ENCODE measurements around the gene ME3.

- TF ChIP-seq CTCF (IDR thresholded peaks at IDR 0.05) (no peak), POLR2A (IDR thresholded peaks at IDR 0.05) (no peak)
These were observed 19.9 kb upstream of the ME3 start for GRCh38 chr11:86692317-86692716.

Data from gastroesophageal sphincter (tissue), 3 donors.